NCI-H1092 (cell line): ENCODE data around the gene COPS2.
"Not testable (repeated sequence)": the region's sequence is repeated elsewhere in the genome, so short reads cannot be mapped to it uniquely, and the experiment has no call there.

Experiments used
- DNase-seq: peaks from one replicate; lab custom pipeline; 2025; lab: John Stamatoyannopoulos, UW

Gene COPS2

DNA sequence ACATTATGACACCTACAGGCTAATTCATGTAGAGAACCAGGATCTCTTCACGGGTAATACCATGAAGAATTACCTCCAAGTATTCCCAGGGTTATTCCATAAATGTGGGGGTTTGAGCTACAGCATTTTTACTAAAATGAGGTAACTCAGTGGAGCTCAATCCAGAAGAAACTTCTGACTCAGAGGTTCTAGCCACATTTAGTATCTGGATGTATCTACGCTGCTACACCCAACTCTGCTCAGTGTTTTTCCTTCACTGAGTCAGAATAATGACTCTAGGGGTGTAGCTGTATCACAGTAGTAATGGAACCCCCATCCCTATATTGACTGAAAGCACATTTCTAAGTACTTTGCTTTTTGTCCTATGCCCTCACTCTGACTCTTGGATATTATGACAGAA is 52.4 kb downstream of the COPS2 start:
- no peak for DNase-seq

- DNase-seq, result no peak
Measured at GRCh38 chr15:49101536-49101935, 53.9 kb downstream of the COPS2 start.

DNA sequence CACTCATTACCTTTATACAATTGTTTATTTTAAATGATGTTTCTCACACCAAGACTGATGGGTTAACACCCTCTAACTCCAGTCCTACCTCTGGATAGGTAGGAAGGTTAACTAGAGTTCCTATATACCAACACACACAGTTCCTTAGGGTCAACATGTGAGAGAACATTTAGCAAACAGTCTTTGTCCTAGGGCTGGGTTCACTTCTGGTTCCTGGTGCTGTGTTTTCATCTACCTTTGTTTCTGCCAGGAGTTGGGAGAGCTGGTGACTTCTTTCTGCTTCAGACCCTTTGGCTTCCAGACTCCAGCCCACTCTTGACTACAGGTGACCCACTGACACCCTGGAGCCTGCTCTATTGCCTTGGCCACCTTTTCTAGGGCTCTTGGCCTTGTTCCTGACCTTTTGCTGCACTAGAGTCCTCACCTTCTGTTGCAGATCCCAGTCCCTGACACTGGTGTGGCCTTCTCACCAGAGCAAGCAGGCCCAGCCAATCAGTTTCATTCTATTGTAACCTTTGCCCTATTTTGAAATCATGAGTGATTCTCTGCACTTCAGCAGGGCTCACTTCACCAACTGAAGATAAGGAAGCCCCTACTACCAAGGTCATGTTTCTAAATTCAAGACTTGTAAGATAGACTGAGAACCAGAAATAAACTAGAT is 59.2 kb downstream of the COPS2 start:
- DNase-seq, result no peak

DNA sequence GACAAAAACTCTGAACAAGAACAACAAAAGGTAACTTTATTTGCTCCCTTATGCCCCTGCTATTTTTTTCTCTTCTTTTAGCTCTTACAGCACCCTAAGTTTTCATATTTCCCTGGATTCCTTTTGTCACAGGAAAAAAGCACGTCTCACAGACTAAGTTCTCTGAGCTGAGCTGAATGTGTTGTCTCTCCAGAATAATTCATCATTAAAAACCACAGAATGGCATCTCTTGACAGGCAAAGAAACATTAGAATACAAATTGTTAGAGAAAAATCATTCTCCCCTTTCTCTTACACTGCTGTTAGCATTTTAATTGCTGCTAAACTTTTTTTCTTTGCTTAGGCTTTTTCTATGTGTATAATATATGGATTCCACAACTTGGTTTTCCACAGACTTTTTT is 60.5 kb downstream of the COPS2 start:
- no peak for DNase-seq

- no peak for DNase-seq
Measured at GRCh38 chr15:49093252-49094105, 61.9 kb downstream of the COPS2 start.

- no peak for DNase-seq
Measured at GRCh38 chr15:49088996-49089395, 66.4 kb downstream of the COPS2 start.

DNA sequence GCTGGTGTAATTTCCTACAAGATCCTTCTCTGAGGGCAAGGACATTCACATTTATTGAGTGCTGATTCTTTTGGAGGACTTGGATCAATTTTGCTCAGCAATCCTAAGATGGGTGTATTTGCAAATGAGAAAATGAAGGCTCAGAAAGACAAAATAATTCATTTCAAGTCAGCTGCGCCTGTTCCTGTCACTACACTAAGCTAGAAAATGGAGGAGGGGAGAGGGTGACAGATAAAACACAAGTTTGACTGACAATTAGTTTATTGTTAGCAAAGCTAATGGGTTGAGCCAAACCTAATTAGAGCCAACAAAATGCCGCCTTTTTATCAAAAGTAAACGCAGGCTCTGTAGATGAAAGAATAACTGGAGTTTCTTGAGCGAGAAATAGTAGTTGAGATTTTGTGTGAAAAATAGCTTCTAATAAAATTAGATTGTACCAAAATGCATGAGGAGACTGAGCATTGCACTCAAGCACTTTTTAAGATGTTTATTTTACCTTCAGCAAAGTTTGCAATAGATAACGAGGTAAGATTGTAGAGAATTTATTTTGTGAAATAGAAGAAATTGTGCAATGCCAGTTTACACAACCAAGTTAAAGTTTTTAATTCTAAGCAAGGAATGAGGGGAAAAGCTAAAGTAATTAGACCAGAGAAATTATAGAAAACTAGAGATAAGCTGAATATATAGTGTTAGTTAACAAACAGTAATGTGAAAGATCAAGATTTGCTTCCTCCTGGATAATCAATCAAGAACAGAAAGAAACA is 69.5 kb downstream of the COPS2 start:
- DNase-seq, result no peak

- no peak for DNase-seq
Measured at GRCh38 chr15:49084285-49084570, 71.2 kb downstream of the COPS2 start.

GRCh38 chr15:49083401-49084284 is 71.8 kb downstream of the COPS2 start:
- DNase-seq, result no peak

- DNase-seq, result no peak
Measured at GRCh38 chr15:49082960-49083359, 72.4 kb downstream of the COPS2 start.

- DNase-seq, result no peak
Measured at GRCh38 chr15:49079340-49080039, 75.9 kb downstream of the COPS2 start.

DNA sequence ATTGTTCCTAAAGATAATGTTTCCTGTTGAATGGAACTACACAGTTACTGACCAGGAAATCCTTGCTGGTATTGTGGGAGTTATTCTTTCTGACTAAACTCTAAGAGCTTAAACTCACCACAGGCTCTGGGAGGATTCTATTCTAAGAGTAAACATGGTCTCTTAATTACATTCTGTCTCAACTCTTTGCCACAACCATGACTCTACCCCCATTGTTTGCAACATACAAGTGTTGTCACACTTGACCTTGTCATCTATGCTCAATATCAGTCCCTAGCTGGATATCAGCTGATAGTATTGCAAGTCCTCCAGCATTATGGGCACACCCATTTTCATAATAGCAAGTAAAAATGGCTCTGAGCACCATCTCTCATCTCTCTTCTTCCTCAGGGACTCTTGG is 79.5 kb downstream of the COPS2 start:
- no peak for DNase-seq

DNA sequence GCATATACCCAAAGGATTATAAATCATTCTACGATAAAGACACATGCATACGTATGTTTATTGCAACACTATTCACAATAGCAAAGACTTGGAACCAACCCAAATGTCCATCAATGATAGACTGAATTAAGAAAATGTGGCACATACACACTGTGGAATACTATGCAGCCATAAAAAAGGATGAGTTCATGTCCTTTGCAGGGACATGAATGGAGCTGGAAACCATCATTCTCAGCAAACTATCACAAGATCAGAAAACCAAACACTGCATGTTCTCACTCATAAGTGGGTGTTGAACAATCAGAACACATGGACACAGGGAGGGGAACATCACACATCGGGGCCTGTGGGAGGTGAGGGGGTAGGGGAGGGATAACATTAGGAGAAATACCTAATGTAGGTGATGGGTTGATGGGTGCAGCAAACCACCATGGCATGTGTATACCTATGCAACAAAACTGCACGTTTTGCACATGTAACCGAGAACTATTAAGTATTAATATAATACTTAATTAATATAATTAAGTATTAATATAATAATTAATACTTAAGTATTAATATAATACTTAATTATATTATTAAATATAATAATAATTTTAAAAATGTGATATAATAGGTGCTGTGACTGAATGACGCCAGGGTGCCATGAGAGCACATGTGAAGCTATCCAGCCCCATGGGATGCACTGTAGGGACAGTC is 80.7 kb downstream of the COPS2 start:
- DNase-seq, result not testable (repeated sequence)
